Mammary epithelial cell (primary cell): ENCODE results near the gene SEC61B.
A peak's percentile ranks its signal among the peaks of the same experiment; 100 is the strongest.

ENCODE experiments used
- EZH2 ChIP-seq: IDR thresholded peaks from 2 replicates; pipeline ENCODE4 v1.6.1; 2012; ENCODE audit warnings: low read length, inconsistent platforms, borderline replicate concordance
- TF ChIP-seq, protein P1 (sequence below), 2 donors: IDR thresholded peaks in 1 of 2; conservative IDR thresholded peaks in 1 of 2; 2 replicates each; pipeline ENCODE4 v1.5.1; 2011 to 2012; ENCODE audit warnings: inconsistent platforms in 2 of 2, low read length in 2 of 2, mild to moderate bottlenecking in 2 of 2, control low read depth in 1 of 2, low read depth in 1 of 2; ENCODE audit not compliant: insufficient read depth in 1 of 2; ENCODE audit errors: extremely low read depth in 1 of 2

- TF ChIP-seq, protein P1, sequence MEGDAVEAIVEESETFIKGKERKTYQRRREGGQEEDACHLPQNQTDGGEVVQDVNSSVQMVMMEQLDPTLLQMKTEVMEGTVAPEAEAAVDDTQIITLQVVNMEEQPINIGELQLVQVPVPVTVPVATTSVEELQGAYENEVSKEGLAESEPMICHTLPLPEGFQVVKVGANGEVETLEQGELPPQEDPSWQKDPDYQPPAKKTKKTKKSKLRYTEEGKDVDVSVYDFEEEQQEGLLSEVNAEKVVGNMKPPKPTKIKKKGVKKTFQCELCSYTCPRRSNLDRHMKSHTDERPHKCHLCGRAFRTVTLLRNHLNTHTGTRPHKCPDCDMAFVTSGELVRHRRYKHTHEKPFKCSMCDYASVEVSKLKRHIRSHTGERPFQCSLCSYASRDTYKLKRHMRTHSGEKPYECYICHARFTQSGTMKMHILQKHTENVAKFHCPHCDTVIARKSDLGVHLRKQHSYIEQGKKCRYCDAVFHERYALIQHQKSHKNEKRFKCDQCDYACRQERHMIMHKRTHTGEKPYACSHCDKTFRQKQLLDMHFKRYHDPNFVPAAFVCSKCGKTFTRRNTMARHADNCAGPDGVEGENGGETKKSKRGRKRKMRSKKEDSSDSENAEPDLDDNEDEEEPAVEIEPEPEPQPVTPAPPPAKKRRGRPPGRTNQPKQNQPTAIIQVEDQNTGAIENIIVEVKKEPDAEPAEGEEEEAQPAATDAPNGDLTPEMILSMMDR (conservative IDR thresholded peaks at IDR 0.05 in 1 of 2, IDR thresholded peaks at IDR 0.05 in 1 of 2; ENCODE audit: extremely low read depth in 1 of 2, insufficient read depth in 1 of 2, low read depth in 1 of 2, low read length in 2 of 2): peak in 1 of 2 donors; percentile 22
- TF ChIP-seq EZH2: no peak
Observed at GRCh38 chr9:99264070-99264680, 42.1 kb downstream of the SEC61B start.
